ENCODE results near the gene MORN5.

MORN5 gene

DNA sequence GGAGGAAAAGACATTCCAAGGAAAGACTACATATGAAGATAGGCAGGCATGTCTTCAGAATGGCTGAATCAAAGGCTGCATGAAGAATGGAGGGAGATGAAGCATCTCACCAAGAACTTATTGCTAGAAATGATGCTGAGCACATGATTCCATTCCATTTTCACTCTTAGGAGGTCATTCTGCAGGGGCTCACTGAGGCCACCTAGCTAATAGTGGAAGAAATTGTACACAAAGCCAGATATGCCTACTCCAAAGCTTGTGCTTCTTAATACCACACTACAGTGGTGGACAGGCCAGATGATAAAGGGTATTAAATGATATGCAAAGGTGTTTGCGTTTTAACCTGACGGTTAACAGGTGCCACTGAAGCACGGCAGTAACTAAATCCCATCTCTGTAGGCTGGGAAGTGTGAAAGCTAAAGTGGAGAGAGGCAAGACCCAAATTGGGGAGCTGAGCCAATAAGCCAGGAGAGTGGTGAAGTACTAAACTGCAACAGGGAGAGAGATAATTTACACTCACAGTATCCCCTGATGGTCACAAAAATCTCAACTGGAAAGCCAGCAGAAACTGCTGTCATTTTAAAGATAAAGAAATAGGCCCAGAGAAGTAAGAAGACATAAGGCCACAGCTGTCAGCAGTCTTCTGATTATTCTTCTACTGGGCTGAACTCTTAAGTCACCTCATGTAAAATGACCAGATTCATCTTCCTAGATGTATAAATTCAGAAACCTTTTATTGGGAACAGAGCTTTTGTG is 14.7 kb upstream of the MORN5 start:
- DNase-seq: no peak

GRCh38 chr9:122145592-122145863 is 14.2 kb upstream of the MORN5 start:
- no peak for DNase-seq

DNA sequence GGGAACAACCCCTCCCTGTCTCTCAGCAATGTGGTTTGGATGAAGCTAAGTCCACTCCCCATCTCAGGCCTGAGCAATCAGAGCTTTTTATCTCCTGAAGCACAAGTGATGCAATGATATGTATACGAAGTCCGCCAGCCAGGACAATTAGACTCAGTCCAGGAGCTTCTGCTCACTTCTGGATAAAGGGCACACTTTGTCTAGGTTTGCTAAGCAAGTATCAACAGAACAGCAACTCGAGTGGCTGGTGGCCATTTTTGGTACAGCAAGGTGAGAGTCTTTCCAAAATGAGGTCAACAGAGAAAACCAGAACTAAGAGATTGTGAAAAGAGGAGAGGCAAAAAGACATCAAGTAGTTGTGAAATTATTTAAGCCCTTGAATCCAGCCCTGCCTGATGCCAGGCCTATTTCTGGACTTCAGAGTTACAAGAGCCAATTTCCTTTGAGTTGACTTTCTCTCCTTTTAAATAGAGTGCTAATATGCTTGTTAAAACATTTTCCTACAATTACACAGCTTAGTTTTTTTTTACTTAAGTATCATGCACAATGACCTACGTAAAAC is 8.4 kb upstream of the MORN5 start:
- no peak for DNase-seq

GRCh38 chr9:122155796-122156195 is 3.9 kb upstream of the MORN5 start:
- no peak for DNase-seq

DNA sequence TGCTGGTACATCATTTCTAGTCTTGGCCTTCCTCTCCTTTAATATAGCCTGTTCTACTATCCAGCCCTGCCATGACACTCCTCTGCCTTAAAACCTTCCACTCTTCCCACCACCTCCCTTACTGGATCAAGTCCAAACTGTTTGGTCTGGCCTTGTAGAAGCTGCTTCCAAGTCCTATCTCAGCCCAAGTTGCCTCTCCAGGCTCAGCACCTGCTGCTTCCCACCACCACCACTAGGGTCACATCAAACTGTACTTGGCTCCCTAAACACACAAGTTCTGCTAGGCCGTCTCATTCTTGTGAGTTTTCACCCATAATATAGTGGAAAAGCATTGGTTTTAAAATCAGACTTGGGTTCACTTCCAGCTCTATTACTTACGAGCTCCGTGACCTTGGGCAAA is 1.5 kb upstream of the MORN5 start:
- no peak for DNase-seq

DNA sequence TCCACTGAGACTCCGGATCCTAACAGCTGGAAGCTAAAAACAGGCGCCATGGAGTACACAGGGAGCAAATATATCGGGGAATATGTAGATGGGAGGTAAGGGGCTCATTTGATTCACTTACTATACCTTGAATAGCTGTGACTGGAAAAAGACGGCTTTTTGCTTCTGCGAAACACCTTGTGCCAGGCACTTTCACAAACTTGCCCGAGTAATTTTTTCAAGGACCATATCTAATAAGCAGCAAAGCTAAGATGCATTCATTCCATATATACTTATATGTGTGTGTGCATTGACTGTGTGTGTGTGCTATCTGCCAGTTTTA is 178 bp downstream of the MORN5 start:
- DNase-seq: no peak

DNA sequence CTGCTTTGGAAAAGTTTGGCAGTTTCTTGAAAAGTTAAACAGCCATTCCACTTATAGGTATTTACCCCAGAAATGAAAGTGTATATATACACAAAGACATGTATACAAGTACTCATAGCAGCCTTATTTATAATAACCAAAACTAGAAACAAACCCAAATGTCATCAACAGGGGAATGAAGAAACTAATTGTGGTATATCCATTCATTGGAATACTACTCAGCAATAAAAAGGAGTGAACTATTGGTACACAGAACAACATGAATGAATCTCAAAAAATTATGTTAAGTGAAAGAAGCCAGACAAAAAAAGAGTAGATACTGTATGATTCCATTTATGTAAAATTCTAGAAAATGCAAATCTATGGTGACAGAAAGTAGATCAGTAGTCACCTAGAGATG is 2.7 kb downstream of the MORN5 start:
- DNase-seq: no peak

DNA sequence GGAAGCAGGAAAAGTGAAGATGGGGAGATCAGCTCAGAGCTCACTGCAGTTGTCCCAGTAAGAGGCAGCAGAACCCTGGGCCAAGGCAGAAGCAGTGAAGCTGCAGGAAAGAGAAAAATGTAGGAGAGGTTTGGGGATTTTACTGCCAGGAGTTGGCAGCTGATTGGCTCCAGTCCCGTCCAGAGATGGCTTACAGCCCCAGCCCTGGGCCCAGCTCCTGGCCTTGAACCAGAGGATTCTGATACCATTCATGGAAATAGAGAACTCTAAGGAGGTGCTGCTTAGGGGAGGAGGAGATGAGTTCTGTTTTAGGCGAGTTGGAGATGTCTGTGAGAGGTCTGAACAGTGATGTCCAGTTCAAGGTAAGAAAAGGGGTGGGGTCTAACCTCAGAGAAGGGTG is 4.6 kb downstream of the MORN5 start:
- no peak for DNase-seq

- no peak for DNase-seq
Observed at GRCh38 chr9:122168356-122168755, 8.6 kb downstream of the MORN5 start.

DNA sequence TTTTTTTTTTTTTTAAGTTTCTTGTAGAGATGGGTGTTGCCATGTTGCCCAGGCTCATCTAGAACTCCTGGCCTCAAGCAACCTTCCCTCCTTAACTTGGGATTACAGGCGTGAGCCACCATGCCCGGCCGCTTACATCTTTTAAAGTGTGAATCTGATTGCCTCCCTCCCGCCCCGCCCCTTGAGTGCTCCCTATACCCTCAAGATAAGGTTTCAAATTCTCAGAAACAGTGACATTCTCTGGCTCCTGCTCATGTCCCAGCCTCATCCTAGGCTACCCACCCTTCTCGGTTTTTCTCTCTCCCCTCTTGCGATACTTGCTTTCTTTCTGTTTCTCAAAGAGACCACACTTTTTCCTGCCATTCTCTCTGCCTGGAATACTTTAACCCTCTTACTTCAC is 12.4 kb downstream of the MORN5 start:
- no peak for DNase-seq

- DNase-seq: no peak
Observed at GRCh38 chr9:122173670-122174069, 14.0 kb downstream of the MORN5 start.

DNA sequence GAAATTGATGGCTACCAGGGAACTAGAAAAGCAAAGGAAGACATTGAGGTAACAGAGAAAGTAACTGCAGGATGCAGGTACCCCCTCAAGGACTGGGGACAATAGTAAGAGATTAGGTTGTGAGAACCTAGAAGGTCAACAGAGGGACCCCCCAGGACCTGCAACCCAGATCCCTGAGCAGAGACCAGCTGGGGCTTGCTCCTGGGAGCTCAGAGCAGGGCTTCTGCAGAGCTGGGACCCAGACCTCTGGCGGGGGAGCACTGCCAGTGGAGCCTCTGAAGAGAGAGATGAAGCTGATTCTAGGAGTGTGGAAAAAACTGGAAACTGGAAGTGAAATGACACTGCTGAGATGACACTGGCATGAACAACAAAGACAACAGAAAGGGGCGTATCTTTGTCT is 17.2 kb downstream of the MORN5 start:
- DNase-seq: no peak

GRCh38 chr9:122179054-122179689 is 19.5 kb downstream of the MORN5 start:
- DNase-seq: no peak

- no peak for DNase-seq
Observed at GRCh38 chr9:122179690-122180074, 20.0 kb downstream of the MORN5 start.

DNA sequence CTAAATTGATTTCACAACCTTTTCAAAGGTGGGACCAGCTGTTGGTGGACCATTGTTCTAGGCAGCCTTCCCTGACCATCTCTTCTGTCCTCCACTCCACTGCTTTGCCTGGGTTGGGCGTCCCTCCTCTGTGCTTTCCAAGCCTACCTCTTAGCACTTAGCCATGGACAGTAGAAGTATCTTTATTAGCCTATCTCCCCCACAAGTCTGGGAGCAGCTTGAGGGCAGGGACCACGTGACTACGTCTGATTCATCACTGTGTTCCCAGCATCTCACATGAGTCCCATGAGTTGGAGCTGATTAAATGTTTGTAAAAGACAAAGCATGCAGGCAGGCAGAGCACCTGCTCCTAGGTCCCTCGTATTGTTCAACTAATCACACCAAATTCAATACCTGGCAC is 20.9 kb downstream of the MORN5 start:
- DNase-seq: no peak

GRCh38 chr9:122183501-122183900 is 23.8 kb downstream of the MORN5 start:
- DNase-seq: no peak

DNA sequence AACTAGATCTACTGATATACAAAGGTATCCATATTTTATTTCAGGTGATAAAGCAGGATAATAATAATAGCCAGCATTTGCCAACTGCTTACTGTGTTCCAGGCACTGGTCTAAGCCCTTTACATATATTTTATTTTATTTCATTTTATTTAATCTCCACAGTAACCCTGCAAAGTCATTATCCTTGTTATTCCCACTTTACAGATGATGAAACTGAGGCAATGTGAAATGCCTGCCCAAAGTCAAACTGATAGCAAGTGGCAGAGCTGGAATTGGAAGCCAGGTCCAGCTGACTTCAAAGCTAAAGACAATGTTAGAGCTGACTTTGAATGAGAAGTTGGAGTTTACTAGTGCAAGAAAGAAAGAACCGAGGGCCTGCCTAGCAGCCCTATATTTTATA is 24.8 kb downstream of the MORN5 start:
- DNase-seq: no peak

- DNase-seq: no peak
Observed at GRCh38 chr9:122186301-122186700, 26.6 kb downstream of the MORN5 start.

GRCh38 chr9:122186777-122187470 is 27.2 kb downstream of the MORN5 start:
- no peak for DNase-seq

- no peak for DNase-seq
Observed at GRCh38 chr9:122188369-122188768, 28.7 kb downstream of the MORN5 start.

DNA sequence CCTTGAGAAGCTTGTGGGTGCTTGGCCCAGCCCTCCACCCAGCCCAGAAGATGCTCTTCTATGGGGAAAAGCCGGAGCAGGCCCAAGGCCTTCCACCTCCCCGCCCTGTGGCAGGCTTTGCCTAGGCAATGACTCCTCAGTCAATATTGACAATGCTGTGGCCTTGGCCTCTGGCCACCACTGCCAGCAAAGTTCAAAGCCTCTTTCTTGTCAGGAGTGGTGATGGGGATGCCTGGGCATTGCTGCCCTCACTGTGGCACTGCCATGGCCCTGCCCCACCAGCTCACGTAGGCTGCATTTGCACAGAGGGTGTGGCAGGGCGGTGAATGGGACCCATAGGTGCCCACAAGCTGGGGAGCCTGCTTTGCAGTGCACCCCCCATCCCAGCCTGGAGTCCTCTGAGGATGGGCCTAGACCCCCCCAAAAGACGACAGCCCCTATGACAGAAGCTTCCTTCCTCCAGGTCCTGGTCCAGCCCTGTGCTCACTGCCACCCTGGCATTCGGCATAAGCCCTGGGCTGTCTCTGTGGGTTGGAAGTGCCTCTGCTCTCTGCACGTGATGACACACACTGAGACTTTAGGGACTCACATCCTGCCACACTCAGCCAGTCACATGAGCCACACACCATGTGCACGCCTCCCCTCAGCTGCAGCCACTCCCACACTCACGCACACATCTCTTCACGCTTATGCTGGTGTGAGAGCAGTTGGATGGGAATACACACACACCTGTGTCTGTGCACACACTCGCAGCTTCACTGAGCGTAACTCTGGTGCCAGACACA is 31.1 kb downstream of the MORN5 start:
- DNase-seq: no peak

GRCh38 chr9:122191584-122191983 is 31.9 kb downstream of the MORN5 start:
- DNase-seq: no peak

DNA sequence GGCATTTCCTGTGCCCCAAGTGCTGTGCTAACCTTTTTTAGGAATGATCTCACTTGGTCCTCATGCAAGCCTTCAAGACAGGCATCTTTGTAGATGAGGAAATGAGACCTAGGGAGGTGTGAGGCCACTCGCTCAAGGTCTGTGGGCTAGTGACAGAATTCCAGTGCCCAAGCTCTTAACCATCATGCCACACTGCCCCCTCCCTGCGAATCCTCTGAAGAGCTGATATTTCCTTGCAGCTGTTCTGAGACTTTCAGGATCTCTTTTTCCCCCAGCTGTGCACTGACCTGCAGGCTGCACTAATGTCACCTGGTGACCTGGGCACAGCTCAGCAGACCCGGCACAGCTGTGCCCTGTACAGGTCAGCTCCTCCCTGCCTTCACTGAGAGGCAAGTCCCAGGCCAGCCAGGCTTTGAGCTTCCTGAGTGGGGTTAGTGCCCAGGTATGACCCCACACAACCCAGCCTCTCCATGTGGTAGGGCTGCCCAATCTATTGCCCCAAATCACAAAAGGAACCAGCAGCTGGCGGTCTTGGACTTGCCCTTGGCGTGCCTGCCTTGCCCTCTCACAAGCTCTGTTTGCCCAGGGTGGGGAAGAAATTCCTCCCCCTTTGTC is 32.7 kb downstream of the MORN5 start:
- DNase-seq: no peak

All from activated naive CD4-positive, alpha-beta T cell (primary cell).